Keratinocyte (primary cell): ENCODE measurements around the gene SAMD11.

Experiments used
- CTCF ChIP-seq, 3 experiments: IDR thresholded peaks in 1 of 3; conservative IDR thresholded peaks in 1 of 3; optimal IDR thresholded peaks in 1 of 3; 2 replicates in 2 of 3; 3 replicates in 1 of 3; pipeline versions ENCODE3 to v1.5.1; 2011; ENCODE audit warnings: low read length in 3 of 3, mild to moderate bottlenecking in 3 of 3, moderate library complexity in 2 of 3, control low read depth in 1 of 3, inconsistent platforms in 1 of 3; ENCODE audit not compliant: insufficient read depth in 2 of 3; ENCODE audit errors: extremely low read depth in 1 of 3
- EZH2 ChIP-seq: IDR thresholded peaks from one replicate; pipeline ENCODE4 v1.6.1; 2012; ENCODE audit warnings: inconsistent platforms, mild to moderate bottlenecking, low read length, moderate library complexity

GRCh38 chr1:984476-984814 lies 60.7 kb downstream of the SAMD11 start:
- TF ChIP-seq CTCF (optimal IDR thresholded peaks at IDR 0.05 in 1 of 3, IDR thresholded peaks at IDR 0.05 in 1 of 3, conservative IDR thresholded peaks at IDR 0.05 in 1 of 3; ENCODE audit: extremely low read depth in 1 of 3, insufficient read depth in 2 of 3, low read length in 3 of 3) (no peak), EZH2 (no peak)
